ENCODE data around the gene ODAD3.
"Not testable (repeated sequence)": the region's sequence is repeated elsewhere in the genome, so short reads cannot be mapped to it uniquely, and the experiment has no call there.

The ODAD3 gene

GRCh38 chr19:11435057-11435832 lies at the start of gene ODAD3, which contains the start of gene PRKCSH:
Gene ODAD3, minus strand, starts transcription at chr19:11435121. Its CDS starts 105 bp downstream, at chr19:11435016.
Gene PRKCSH, plus strand, starts transcription at chr19:11435635. Its CDS starts 483 bp downstream, at chr19:11436118.
- DNase-seq: peak; percentile 100

GRCh38 chr19:11483366-11484111 lies 48.6 kb upstream of the ODAD3 start:
- no peak for DNase-seq

- DNase-seq: peak; percentile 90
Measured at GRCh38 chr19:11482384-11483050, 47.6 kb upstream of the ODAD3 start.

- peak; percentile 94 for DNase-seq
Measured at GRCh38 chr19:11481534-11482383, 46.8 kb upstream of the ODAD3 start.

GRCh38 chr19:11480715-11481533 lies 46.0 kb upstream of the ODAD3 start, which contains the start of gene ELAVL3:
Gene ELAVL3, minus strand, starts transcription at chr19:11481046. Its CDS starts 438 bp downstream, at chr19:11480608.
- DNase-seq: no peak

- DNase-seq: no peak
Measured at GRCh38 chr19:11479898-11480714, 45.2 kb upstream of the ODAD3 start.

- DNase-seq: peak; percentile 65
Measured at GRCh38 chr19:11479090-11479897, 44.4 kb upstream of the ODAD3 start.

GRCh38 chr19:11478167-11479089 lies 43.5 kb upstream of the ODAD3 start:
- DNase-seq: peak; percentile 69

- DNase-seq: no peak
Measured at GRCh38 chr19:11475861-11476260, 40.9 kb upstream of the ODAD3 start.

GRCh38 chr19:11475343-11475742 lies 40.4 kb upstream of the ODAD3 start:
- DNase-seq: not testable (repeated sequence)

- no peak for DNase-seq
Measured at GRCh38 chr19:11473725-11474124, 38.8 kb upstream of the ODAD3 start.

- not testable (repeated sequence) for DNase-seq
Measured at GRCh38 chr19:11468266-11468845, 33.4 kb upstream of the ODAD3 start.

- DNase-seq: no peak
Measured at GRCh38 chr19:11465600-11465999, 30.7 kb upstream of the ODAD3 start.

GRCh38 chr19:11464333-11465265 lies 29.7 kb upstream of the ODAD3 start:
- DNase-seq: no peak

GRCh38 chr19:11463391-11463790 lies 28.5 kb upstream of the ODAD3 start:
- no peak for DNase-seq

- DNase-seq: no peak
Measured at GRCh38 chr19:11461453-11461852, 26.5 kb upstream of the ODAD3 start.

GRCh38 chr19:11460207-11460606 lies 25.3 kb upstream of the ODAD3 start:
- DNase-seq: no peak
